Measurements from ENCODE around the gene HS3ST5.
"Not testable (repeated sequence)": the region's sequence is repeated elsewhere in the genome, so short reads cannot be mapped to it uniquely, and the experiment has no call there.

Gene HS3ST5

GRCh38 chr6:114355300-114355699 lies 12.5 kb upstream of the HS3ST5 start:
- Mint-ChIP-seq H3K4me1 (ENCODE audit: low read depth in 2 of 2) (no peaks in the 10 kb centered on the region), H3K27me3 (no peaks in the 10 kb centered on the region), H3K27ac (no peak overlapping the region), H3K4me3 (no peak overlapping the region), H3K36me3 (ENCODE audit: insufficient read depth) (no peaks in the 10 kb centered on the region), H3K9me3 (peaks cover 3 to 15% of the 10 kb centered on the region in 2 donors)
- ATAC-seq (replicated peaks) (no peak), DNase-seq (no peak)

DNA sequence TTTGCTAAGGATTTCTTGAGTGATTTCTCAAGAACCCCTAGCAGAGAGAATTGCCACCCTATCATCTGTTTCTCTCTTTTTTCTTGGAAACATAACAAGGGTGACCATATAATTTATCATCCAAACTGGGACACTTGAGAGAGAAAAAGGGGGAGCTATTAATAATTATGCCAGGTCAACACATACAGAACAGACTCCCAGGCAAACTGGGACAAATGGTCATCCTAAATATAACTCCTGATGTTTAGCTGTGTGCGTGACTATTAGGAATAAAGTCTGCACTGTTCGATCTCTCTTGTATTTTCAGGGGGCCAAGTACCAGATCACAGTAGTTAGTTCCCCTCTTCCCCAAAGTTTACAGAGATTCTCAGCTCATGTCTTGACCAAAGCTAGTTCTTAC lies 11.7 kb upstream of the HS3ST5 start:
- Mint-ChIP-seq H3K36me3 (ENCODE audit: insufficient read depth) (no peaks in the 10 kb centered on the region), H3K27me3 (no peaks in the 10 kb centered on the region)
- no peak for ATAC-seq (replicated peaks)

DNA sequence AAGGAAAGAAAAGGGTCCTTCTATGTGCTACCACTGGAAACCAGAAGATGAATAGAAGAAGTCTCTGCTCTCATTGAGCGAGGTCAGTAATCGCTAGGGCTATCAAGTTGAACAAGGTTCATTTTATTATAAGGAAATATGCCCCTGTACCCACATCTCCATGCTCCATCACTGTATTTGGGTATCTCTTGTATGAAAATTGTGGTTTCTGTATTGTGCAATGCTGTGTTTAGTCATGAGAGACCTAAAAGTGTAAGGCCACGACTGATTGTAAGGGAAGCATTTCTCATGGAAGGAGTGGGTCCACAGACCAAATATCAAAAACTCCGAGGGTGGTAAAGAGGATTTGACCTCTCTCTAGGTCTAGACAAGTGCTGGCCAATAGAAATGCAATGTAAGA lies 3.6 kb upstream of the HS3ST5 start:
- Mint-ChIP-seq H3K27ac (no peak overlapping the region), H3K4me3 (no peak overlapping the region), H3K4me1 (ENCODE audit: low read depth in 2 of 2) (no peaks in the 10 kb centered on the region), H3K36me3 (ENCODE audit: insufficient read depth) (no peaks in the 10 kb centered on the region), H3K27me3 (peaks cover 12 to 19% of the 10 kb centered on the region in 2 donors), H3K9me3 (peaks cover 0 to 18% of the 10 kb centered on the region in 2 donors)
- ATAC-seq (replicated peaks) (no peak), DNase-seq (no peak)

More for the DNA sequence above, 11.7 kb upstream of the HS3ST5 start:
- DNase-seq: no peak
- Mint-ChIP-seq H3K4me1 (ENCODE audit: low read depth in 2 of 2) (no peaks in the 10 kb centered on the region), H3K4me3 (no peak overlapping the region), H3K9me3 (peaks cover 3 to 23% of the 10 kb centered on the region in 2 donors), H3K27ac (no peak overlapping the region)

DNA sequence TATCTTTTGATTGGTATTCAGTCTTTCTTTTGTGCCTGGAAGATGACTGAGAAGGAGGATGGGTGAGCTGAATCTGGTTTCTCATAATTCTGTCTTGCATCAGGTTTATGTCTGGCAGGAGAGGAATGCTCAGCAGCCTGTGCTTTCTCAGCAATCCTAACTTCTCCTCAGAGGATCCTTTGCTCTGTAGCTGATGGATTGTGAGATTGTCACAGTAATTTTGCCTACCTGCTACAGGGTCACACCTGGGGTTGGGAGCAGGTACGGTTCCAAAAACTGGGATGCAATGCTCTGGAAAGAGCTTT lies 2.1 kb upstream of the HS3ST5 start:
- no peak for ATAC-seq (replicated peaks)
- no peak for DNase-seq
- peaks cover 0 to 7% of the 10 kb centered on the region in 2 donors for H3K9me3 Mint-ChIP-seq
- H3K4me1 Mint-ChIP-seq (ENCODE audit: low read depth in 2 of 2): no peaks in the 10 kb centered on the region
- H3K36me3 Mint-ChIP-seq (ENCODE audit: insufficient read depth): no peaks in the 10 kb centered on the region
- H3K27ac Mint-ChIP-seq: no peak overlapping the region
- H3K27me3 Mint-ChIP-seq: peaks cover 13 to 23% of the 10 kb centered on the region in 2 donors
- H3K4me3 Mint-ChIP-seq: no peak overlapping the region

GRCh38 chr6:114344246-114344970 lies 1.6 kb upstream of the HS3ST5 start:
- H3K4me1 Mint-ChIP-seq (ENCODE audit: low read depth in 2 of 2): no peaks in the 10 kb centered on the region
- no peaks in the 10 kb centered on the region for H3K36me3 Mint-ChIP-seq (ENCODE audit: insufficient read depth)
- no peak overlapping the region for H3K27ac Mint-ChIP-seq
- H3K4me3 Mint-ChIP-seq: no peak overlapping the region
- H3K9me3 Mint-ChIP-seq: peaks cover 0 to 2% of the 10 kb centered on the region in 2 donors
- peaks cover 13 to 23% of the 10 kb centered on the region in 2 donors for H3K27me3 Mint-ChIP-seq
- ATAC-seq (replicated peaks) (no peak), DNase-seq (no peak)

DNA sequence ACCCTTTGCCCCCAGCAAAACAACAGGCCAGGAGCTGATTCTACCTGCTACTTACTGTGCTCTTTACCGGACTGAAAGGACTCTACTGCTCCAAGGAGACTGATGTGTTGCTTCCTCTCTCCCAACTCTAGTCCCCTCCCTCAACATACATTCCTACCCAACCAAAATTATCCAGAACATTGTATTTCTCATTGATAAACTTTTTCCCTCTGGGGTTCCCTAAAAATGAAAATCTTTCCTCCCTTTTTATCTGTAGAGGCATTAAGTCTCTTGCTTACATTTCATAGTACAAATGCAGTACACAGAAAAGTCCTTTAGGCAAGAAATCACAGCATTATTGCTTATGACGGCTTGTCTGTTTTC lies 940 bp upstream of the HS3ST5 start:
- Mint-ChIP-seq H3K4me3 (no peak overlapping the region), H3K27me3 (peaks cover 13 to 23% of the 10 kb centered on the region in 2 donors), H3K9me3 (no peaks in the 10 kb centered on the region), H3K36me3 (ENCODE audit: insufficient read depth) (no peaks in the 10 kb centered on the region), H3K4me1 (ENCODE audit: low read depth in 2 of 2) (no peaks in the 10 kb centered on the region), H3K27ac (no peak overlapping the region)
- ATAC-seq (replicated peaks) (no peak), DNase-seq (no peak)

GRCh38 chr6:114342086-114342825 lies 567 bp downstream of the HS3ST5 start:
- Mint-ChIP-seq H3K27ac (no peak overlapping the region), H3K27me3 (peaks cover 13 to 23% of the 10 kb centered on the region in 2 donors), H3K4me1 (ENCODE audit: low read depth in 2 of 2) (no peaks in the 10 kb centered on the region), H3K9me3 (no peaks in the 10 kb centered on the region), H3K36me3 (ENCODE audit: insufficient read depth) (no peaks in the 10 kb centered on the region), H3K4me3 (no peak overlapping the region)
- ATAC-seq (replicated peaks) (no peak), DNase-seq (no peak)

GRCh38 chr6:114339706-114340105 lies 3.1 kb downstream of the HS3ST5 start:
- Mint-ChIP-seq H3K36me3 (ENCODE audit: insufficient read depth) (no peaks in the 10 kb centered on the region), H3K27me3 (peaks cover 13 to 23% of the 10 kb centered on the region in 2 donors), H3K9me3 (no peaks in the 10 kb centered on the region), H3K4me3 (no peak overlapping the region), H3K27ac (no peak overlapping the region), H3K4me1 (ENCODE audit: low read depth in 2 of 2) (no peaks in the 10 kb centered on the region)
- DNase-seq (no peak), ATAC-seq (replicated peaks) (no peak)

- no peak overlapping the region for H3K4me3 Mint-ChIP-seq
- peaks cover 0 to 4% of the 10 kb centered on the region in 2 donors for H3K9me3 Mint-ChIP-seq
- H3K27me3 Mint-ChIP-seq: no peaks in the 10 kb centered on the region
- no peaks in the 10 kb centered on the region for H3K36me3 Mint-ChIP-seq (ENCODE audit: insufficient read depth)
- no peak for ATAC-seq (replicated peaks)
- H3K4me1 Mint-ChIP-seq (ENCODE audit: low read depth in 2 of 2): no peaks in the 10 kb centered on the region
- no peak overlapping the region for H3K27ac Mint-ChIP-seq
- no peak for DNase-seq
Observed at GRCh38 chr6:114334237-114334636, 8.6 kb downstream of the HS3ST5 start.

DNA sequence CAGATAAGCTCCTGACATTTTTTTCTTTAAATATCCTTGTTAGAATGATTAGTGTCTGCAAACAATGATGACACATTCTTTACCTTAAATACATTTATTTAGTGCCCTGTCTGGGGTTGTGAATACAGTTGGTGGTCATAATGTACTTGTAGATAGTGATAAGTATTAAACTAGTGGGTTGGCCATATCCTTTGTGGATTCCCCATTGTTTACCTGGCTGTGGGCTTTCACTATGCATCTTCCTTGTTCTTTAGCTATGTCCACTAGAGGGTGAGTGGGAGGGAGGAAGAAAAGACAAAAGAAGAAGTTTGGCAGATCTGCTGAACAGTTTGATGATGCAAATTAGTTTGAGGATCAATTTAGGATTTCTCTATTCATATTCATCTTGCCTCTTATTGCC lies 15.7 kb downstream of the HS3ST5 start:
- Mint-ChIP-seq H3K9me3 (peaks cover 0 to 4% of the 10 kb centered on the region in 2 donors), H3K27ac (no peak overlapping the region), H3K4me3 (no peak overlapping the region), H3K4me1 (ENCODE audit: low read depth in 2 of 2) (no peaks in the 10 kb centered on the region), H3K27me3 (no peaks in the 10 kb centered on the region), H3K36me3 (ENCODE audit: insufficient read depth) (no peaks in the 10 kb centered on the region)
- DNase-seq: no peak
- ATAC-seq (replicated peaks): no peak

GRCh38 chr6:114323784-114324183 lies 19.0 kb downstream of the HS3ST5 start:
- Mint-ChIP-seq H3K27me3 (no peaks in the 10 kb centered on the region), H3K4me1 (ENCODE audit: low read depth in 2 of 2) (no peaks in the 10 kb centered on the region), H3K27ac (no peak overlapping the region), H3K4me3 (no peak overlapping the region), H3K9me3 (peaks cover 0 to 4% of the 10 kb centered on the region in 2 donors), H3K36me3 (ENCODE audit: insufficient read depth) (no peaks in the 10 kb centered on the region)
- DNase-seq (no peak), ATAC-seq (replicated peaks) (no peak)

GRCh38 chr6:114319749-114320148 lies 23.1 kb downstream of the HS3ST5 start:
- Mint-ChIP-seq H3K36me3 (ENCODE audit: insufficient read depth) (no peaks in the 10 kb centered on the region), H3K4me1 (ENCODE audit: low read depth in 2 of 2) (no peaks in the 10 kb centered on the region)
- ATAC-seq (replicated peaks): no peak

DNA sequence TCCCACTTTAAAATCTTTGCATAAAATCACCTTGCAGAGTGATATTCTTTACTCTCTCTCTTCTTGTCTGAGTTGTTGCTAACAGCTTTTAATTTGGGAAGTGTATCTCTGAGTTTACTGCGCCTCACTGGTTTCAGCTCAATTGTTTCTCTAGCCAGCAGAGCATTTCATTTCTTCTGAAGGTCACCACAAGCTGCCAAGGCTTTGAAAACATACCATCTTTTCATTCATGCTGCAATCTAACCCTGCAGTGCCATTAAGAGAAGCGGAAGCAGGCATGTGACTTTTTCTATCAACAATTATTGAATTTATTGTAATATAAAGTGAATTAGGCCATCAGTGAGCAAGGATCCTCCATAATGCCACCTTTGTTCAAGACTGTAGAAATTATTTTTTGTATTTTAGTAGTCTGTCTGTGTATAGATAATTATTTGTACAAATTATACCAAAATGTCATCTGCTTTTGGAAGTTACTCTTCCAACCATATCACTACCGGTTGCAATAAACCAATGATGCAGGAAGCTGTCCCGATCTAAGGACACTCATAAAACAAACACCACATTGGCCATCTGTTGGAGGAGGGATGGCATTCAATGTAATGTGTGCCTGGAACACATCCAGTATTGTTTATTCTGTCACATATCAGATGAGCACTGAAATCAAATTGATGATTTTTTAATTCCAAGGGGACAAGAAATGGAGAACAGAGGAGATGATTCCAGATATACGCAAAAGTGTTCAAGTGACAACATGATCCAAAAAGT lies 26.8 kb downstream of the HS3ST5 start:
- no peak for DNase-seq
- no peak overlapping the region for H3K27ac Mint-ChIP-seq
- H3K4me1 Mint-ChIP-seq (ENCODE audit: low read depth in 2 of 2): no peaks in the 10 kb centered on the region
- no peak for ATAC-seq (replicated peaks)
- no peaks in the 10 kb centered on the region for H3K27me3 Mint-ChIP-seq
- H3K4me3 Mint-ChIP-seq: no peak overlapping the region
- peaks cover 0 to 5% of the 10 kb centered on the region in 2 donors for H3K9me3 Mint-ChIP-seq
- no peaks in the 10 kb centered on the region for H3K36me3 Mint-ChIP-seq (ENCODE audit: insufficient read depth)

More at GRCh38 chr6:114319749-114320148, 23.1 kb downstream of the HS3ST5 start:
- Mint-ChIP-seq H3K27ac (no peak overlapping the region), H3K9me3 (peaks cover 0 to 5% of the 10 kb centered on the region in 2 donors), H3K27me3 (no peaks in the 10 kb centered on the region), H3K4me3 (no peak overlapping the region)
- DNase-seq: no peak

DNA sequence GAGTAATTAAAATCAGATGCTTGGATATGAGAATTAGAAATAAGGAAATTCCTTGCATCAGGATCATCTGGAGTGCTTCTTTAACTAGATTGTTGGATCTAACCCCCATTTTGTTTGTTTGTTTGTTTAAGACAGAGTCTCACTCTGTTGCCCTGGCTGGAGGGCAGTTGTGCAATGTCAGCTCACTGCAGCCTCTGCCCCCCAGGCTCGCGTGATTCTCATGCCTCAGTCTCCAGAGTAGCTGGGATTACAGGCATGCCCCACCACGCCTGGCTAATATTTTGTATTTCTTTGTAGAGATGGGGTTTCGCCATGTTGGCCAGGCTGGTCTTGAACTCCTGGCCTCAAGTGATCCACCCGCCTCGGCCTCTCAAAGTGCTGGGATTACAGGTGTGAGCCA lies 29.0 kb downstream of the HS3ST5 start:
- not testable (repeated sequence) for ATAC-seq (replicated peaks); H3K4me3 Mint-ChIP-seq; H3K4me1 Mint-ChIP-seq (ENCODE audit: low read depth in 2 of 2); H3K9me3 Mint-ChIP-seq; DNase-seq; H3K27ac Mint-ChIP-seq; H3K36me3 Mint-ChIP-seq (ENCODE audit: insufficient read depth); H3K27me3 Mint-ChIP-seq

Data from effector memory CD8-positive, alpha-beta T cell (primary cell).